A673 (cell line): ENCODE results near the gene ALDH8A1.

ENCODE experiments used
- EZH2 ChIP-seq: fragments of 200-600 bp; sonication (generic); IDR thresholded peaks from 2 replicates; pipeline ENCODE4 v1.6.1; 2017; ENCODE audit warnings: borderline replicate concordance, low read depth, mild to moderate bottlenecking, mixed read lengths, antibody characterized with exemption, low read length; ENCODE audit not compliant: poor library complexity, severe bottlenecking
- TF ChIP-seq, protein P1 (sequence below): fragments of 300-800, 200-600 bp; sonication (generic); conservative IDR thresholded peaks from 2 replicates; pipeline ENCODE4 v1.5.1; 2017; ENCODE audit warnings: low read depth, mild to moderate bottlenecking, antibody characterized with exemption, low read length, moderate library complexity, mixed read lengths

DNA sequence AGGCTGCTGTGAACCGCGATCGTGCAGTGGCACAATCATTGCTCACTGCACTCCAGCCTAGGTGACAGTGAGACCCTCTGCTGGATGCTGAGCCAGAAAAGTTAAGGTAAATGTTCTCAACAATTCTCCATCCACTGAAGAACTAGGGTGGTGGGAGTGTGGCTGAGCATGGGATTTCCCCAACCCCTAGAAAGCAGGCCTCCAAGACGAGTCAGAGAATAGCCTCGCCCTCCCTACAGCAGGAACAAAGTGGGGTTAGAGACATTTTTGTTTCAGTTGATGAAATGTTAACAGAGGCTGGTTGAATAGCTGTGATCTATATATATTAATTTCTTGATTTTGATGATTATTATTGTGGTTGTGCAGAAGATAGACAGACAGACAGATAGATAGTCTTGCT lies 6.1 kb upstream of the ALDH8A1 start:
- TF ChIP-seq, protein P1, sequence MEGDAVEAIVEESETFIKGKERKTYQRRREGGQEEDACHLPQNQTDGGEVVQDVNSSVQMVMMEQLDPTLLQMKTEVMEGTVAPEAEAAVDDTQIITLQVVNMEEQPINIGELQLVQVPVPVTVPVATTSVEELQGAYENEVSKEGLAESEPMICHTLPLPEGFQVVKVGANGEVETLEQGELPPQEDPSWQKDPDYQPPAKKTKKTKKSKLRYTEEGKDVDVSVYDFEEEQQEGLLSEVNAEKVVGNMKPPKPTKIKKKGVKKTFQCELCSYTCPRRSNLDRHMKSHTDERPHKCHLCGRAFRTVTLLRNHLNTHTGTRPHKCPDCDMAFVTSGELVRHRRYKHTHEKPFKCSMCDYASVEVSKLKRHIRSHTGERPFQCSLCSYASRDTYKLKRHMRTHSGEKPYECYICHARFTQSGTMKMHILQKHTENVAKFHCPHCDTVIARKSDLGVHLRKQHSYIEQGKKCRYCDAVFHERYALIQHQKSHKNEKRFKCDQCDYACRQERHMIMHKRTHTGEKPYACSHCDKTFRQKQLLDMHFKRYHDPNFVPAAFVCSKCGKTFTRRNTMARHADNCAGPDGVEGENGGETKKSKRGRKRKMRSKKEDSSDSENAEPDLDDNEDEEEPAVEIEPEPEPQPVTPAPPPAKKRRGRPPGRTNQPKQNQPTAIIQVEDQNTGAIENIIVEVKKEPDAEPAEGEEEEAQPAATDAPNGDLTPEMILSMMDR = no peak
- TF ChIP-seq EZH2 = no peak
